ENCODE data around the gene ARL10.
"Not testable (repeated sequence)": the region's sequence is repeated elsewhere in the genome, so short reads cannot be mapped to it uniquely, and the experiment has no call there.

Gene ARL10

DNA sequence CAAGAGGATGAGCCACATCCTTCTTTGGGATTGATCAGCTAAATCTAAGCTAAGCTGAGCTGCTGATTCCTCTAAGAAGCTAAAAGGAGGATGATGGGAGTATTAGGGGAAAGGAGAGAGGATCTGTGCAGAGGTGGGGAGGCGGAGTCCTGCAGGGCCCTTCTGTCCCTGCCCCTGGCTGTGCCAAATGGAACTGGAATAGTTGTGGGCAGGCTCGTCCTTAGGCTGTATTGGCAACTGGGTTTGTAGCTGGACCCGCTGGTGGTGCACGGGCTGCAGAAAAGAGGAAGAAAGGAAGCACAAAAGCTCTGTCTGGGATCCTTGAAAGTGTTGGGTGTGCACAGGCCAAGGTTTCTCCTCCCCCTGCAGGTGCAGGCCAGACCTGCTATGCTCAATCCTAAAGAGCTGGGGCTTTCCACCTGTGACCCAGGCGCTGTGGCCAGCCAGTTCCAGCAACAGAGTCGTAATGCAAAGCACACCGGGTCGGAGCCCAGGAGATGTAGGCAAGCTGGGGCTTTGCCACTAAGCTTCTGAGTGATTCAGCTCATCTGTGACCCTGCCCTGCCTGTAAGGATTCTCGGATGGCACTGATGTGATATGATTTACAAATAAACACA is 41.3 kb downstream of the ARL10 start:
- no peak overlapping the region for H4K91ac ChIP-seq (ENCODE audit: low read depth, low read length)
- no peak overlapping the region for H2AFZ ChIP-seq (ENCODE audit: insufficient read depth, low read length, poor library complexity)
- H3K23ac ChIP-seq (ENCODE audit: low read length) = no peak overlapping the region
- H2AK5ac ChIP-seq (ENCODE audit: low read length) = no peak overlapping the region
- no peak overlapping the region for H2BK12ac ChIP-seq (ENCODE audit: low read length)
- peaks cover 46 to 54% of the 10 kb centered on the region in 2 experiments for H3K36me3 ChIP-seq (ENCODE audit: control insufficient read depth in 1 of 2, insufficient read depth in 2 of 2, low read length in 2 of 2)
- H3K9me3 ChIP-seq (ENCODE audit: insufficient read depth, low read depth, low read length) = peaks cover 5% of the 10 kb centered on the region
- no peak overlapping the region for H3K4me3 ChIP-seq (ENCODE audit: low read depth, low read length)
- H3K9ac ChIP-seq (ENCODE audit: low read length) = no peak overlapping the region
- no CpG with 5 or more reads among the region's 9 CpGs for WGBS (ENCODE audit: extremely low coverage, insufficient coverage, insufficient read length)
- H2BK120ac ChIP-seq (ENCODE audit: insufficient read depth, low read length, poor library complexity) = no peak overlapping the region
- no peaks in the 10 kb centered on the region for H3K4me1 ChIP-seq (ENCODE audit: control insufficient read depth in 1 of 2, insufficient read depth in 2 of 2, low read length in 2 of 2)
- no peak overlapping the region for H3K14ac ChIP-seq (ENCODE audit: low read length)
- peak in 1 of 2 donors; percentile 15 for DNase-seq
- H3K18ac ChIP-seq (ENCODE audit: low read length) = no peak overlapping the region
- H2BK5ac ChIP-seq (ENCODE audit: low read depth, low read length, poor library complexity) = no peak overlapping the region
- no peak overlapping the region for H3K27ac ChIP-seq (ENCODE audit: low read depth, low read length)
- no peak overlapping the region for H4K8ac ChIP-seq (ENCODE audit: low read depth, low read length)
- peaks cover 1% of the 10 kb centered on the region for H3K79me2 ChIP-seq (ENCODE audit: control insufficient read depth, insufficient read depth, low read length, poor library complexity)
- no peak overlapping the region for H3K4ac ChIP-seq (ENCODE audit: low read depth, low read length)
- H3K4me2 ChIP-seq (ENCODE audit: low read length) = no peak overlapping the region
- H3K79me1 ChIP-seq (ENCODE audit: low read length) = no peaks in the 10 kb centered on the region
- no peak overlapping the region for H4K12ac ChIP-seq (ENCODE audit: low read depth, low read length)
- no peaks in the 10 kb centered on the region for H3K27me3 ChIP-seq (ENCODE audit: insufficient read depth, low read length)

GRCh38 chr5:176407456-176408251 is 42.4 kb downstream of the ARL10 start:
- Histone ChIP-seq H3K27me3 (ENCODE audit: insufficient read depth, low read length) (no peaks in the 10 kb centered on the region), H3K4me1 (ENCODE audit: control insufficient read depth in 1 of 2, insufficient read depth in 2 of 2, low read length in 2 of 2) (peaks cover under 1 to 3% of the 10 kb centered on the region in 2 experiments), H3K4me3 (ENCODE audit: low read depth, low read length) (no peak overlapping the region), H2BK120ac (ENCODE audit: insufficient read depth, low read length, poor library complexity) (no peak overlapping the region), H3K9ac (ENCODE audit: low read length) (no peak overlapping the region), H3K36me3 (ENCODE audit: control insufficient read depth in 1 of 2, insufficient read depth in 2 of 2, low read length in 2 of 2) (peaks cover 43 to 51% of the 10 kb centered on the region in 2 experiments), H3K14ac (ENCODE audit: low read length) (no peak overlapping the region), H3K23ac (ENCODE audit: low read length) (no peak overlapping the region), H2AK5ac (ENCODE audit: low read length) (no peak overlapping the region), H3K79me2 (ENCODE audit: control insufficient read depth, insufficient read depth, low read length, poor library complexity) (peaks cover 1% of the 10 kb centered on the region), H4K12ac (ENCODE audit: low read depth, low read length) (no peak overlapping the region), H3K18ac (ENCODE audit: low read length) (no peak overlapping the region), H3K27ac (ENCODE audit: low read depth, low read length) (no peak overlapping the region), H2BK5ac (ENCODE audit: low read depth, low read length, poor library complexity) (no peak overlapping the region), H3K4me2 (ENCODE audit: low read length) (no peak overlapping the region), H3K4ac (ENCODE audit: low read depth, low read length) (no peak overlapping the region), H4K8ac (ENCODE audit: low read depth, low read length) (no peak overlapping the region), H3K9me3 (ENCODE audit: insufficient read depth, low read depth, low read length) (peaks cover 5% of the 10 kb centered on the region), H2BK12ac (ENCODE audit: low read length) (no peak overlapping the region), H3K79me1 (ENCODE audit: low read length) (no peaks in the 10 kb centered on the region), H4K91ac (ENCODE audit: low read depth, low read length) (no peak overlapping the region), H2AFZ (ENCODE audit: insufficient read depth, low read length, poor library complexity) (no peak overlapping the region)
- no CpG with 5 or more reads among the region's 6 CpGs for WGBS (ENCODE audit: extremely low coverage, insufficient coverage, insufficient read length)
- DNase-seq = peak in 1 of 2 donors; percentile 1

- not testable (repeated sequence) for H3K4me2 ChIP-seq (ENCODE audit: low read length); H4K91ac ChIP-seq (ENCODE audit: low read depth, low read length); H3K14ac ChIP-seq (ENCODE audit: low read length); H4K8ac ChIP-seq (ENCODE audit: low read depth, low read length); H2BK120ac ChIP-seq (ENCODE audit: insufficient read depth, low read length, poor library complexity); H3K79me1 ChIP-seq (ENCODE audit: low read length); H3K9me3 ChIP-seq (ENCODE audit: insufficient read depth, low read depth, low read length); H3K18ac ChIP-seq (ENCODE audit: low read length); H2BK12ac ChIP-seq (ENCODE audit: low read length); H2AK5ac ChIP-seq (ENCODE audit: low read length); H3K9ac ChIP-seq (ENCODE audit: low read length); H2AFZ ChIP-seq (ENCODE audit: insufficient read depth, low read length, poor library complexity); H2BK5ac ChIP-seq (ENCODE audit: low read depth, low read length, poor library complexity); H3K79me2 ChIP-seq (ENCODE audit: control insufficient read depth, insufficient read depth, low read length, poor library complexity); H3K27ac ChIP-seq (ENCODE audit: low read depth, low read length); H3K27me3 ChIP-seq (ENCODE audit: insufficient read depth, low read length); H3K23ac ChIP-seq (ENCODE audit: low read length); H4K12ac ChIP-seq (ENCODE audit: low read depth, low read length); DNase-seq; H3K4me1 ChIP-seq (ENCODE audit: control insufficient read depth in 1 of 2, insufficient read depth in 2 of 2, low read length in 2 of 2); H3K4me3 ChIP-seq (ENCODE audit: low read depth, low read length); H3K4ac ChIP-seq (ENCODE audit: low read depth, low read length)
- WGBS (ENCODE audit: extremely low coverage, insufficient coverage, insufficient read length) = no CpG with 5 or more reads among the region's 10 CpGs
- H3K36me3 ChIP-seq (ENCODE audit: control insufficient read depth in 1 of 2, insufficient read depth in 2 of 2, low read length in 2 of 2) = peaks cover 42 to 51% of the 10 kb centered on the region in 2 experiments
Observed at GRCh38 chr5:176408252-176408573, 42.9 kb downstream of the ARL10 start.

- H3K79me2 ChIP-seq (ENCODE audit: control insufficient read depth, insufficient read depth, low read length, poor library complexity) = peaks cover 3% of the 10 kb centered on the region
- no peak overlapping the region for H2AFZ ChIP-seq (ENCODE audit: insufficient read depth, low read length, poor library complexity)
- no peak overlapping the region for H3K9ac ChIP-seq (ENCODE audit: low read length)
- peaks cover 10 to 11% of the 10 kb centered on the region in 2 experiments for H3K4me1 ChIP-seq (ENCODE audit: control insufficient read depth in 1 of 2, insufficient read depth in 2 of 2, low read length in 2 of 2)
- H3K27me3 ChIP-seq (ENCODE audit: insufficient read depth, low read length) = no peaks in the 10 kb centered on the region
- H3K18ac ChIP-seq (ENCODE audit: low read length) = no peak overlapping the region
- WGBS (ENCODE audit: extremely low coverage, insufficient coverage, insufficient read length) = no CpG with 5 or more reads among the region's 5 CpGs
- H3K36me3 ChIP-seq (ENCODE audit: control insufficient read depth in 1 of 2, insufficient read depth in 2 of 2, low read length in 2 of 2) = peaks cover 41 to 51% of the 10 kb centered on the region in 2 experiments
- no peaks in the 10 kb centered on the region for H3K79me1 ChIP-seq (ENCODE audit: low read length)
- no peak overlapping the region for H2BK5ac ChIP-seq (ENCODE audit: low read depth, low read length, poor library complexity)
- no peak overlapping the region for H3K14ac ChIP-seq (ENCODE audit: low read length)
- no peak overlapping the region for H2BK120ac ChIP-seq (ENCODE audit: insufficient read depth, low read length, poor library complexity)
- H3K4ac ChIP-seq (ENCODE audit: low read depth, low read length) = no peak overlapping the region
- H3K4me3 ChIP-seq (ENCODE audit: low read depth, low read length) = no peak overlapping the region
- H3K23ac ChIP-seq (ENCODE audit: low read length) = no peak overlapping the region
- H2BK12ac ChIP-seq (ENCODE audit: low read length) = no peak overlapping the region
- peaks cover 5% of the 10 kb centered on the region for H3K9me3 ChIP-seq (ENCODE audit: insufficient read depth, low read depth, low read length)
- DNase-seq = no peak
- no peak overlapping the region for H3K4me2 ChIP-seq (ENCODE audit: low read length)
- no peak overlapping the region for H4K8ac ChIP-seq (ENCODE audit: low read depth, low read length)
- H3K27ac ChIP-seq (ENCODE audit: low read depth, low read length) = no peak overlapping the region
- no peak overlapping the region for H4K12ac ChIP-seq (ENCODE audit: low read depth, low read length)
- no peak overlapping the region for H4K91ac ChIP-seq (ENCODE audit: low read depth, low read length)
- no peak overlapping the region for H2AK5ac ChIP-seq (ENCODE audit: low read length)
Observed at GRCh38 chr5:176408590-176408989, 43.3 kb downstream of the ARL10 start.

All from trophoblast cell (in vitro differentiated cells and primary cell).